Measurements from ENCODE around the gene ADAMTS12. TPM values are rescaled to one million over a fixed set of nuclear protein-coding genes. Genes with fewer than 3 reads are reported as not detected.

Gene ADAMTS12
- total RNA-seq, 2 experiments from 2014 or later: not detected

GRCh38 chr5:33808699-33809098 is 83.1 kb downstream of the ADAMTS12 start:
- Histone ChIP-seq H2AFZ (ENCODE audit: low read length) (no peak overlapping the region), H3K79me2 (ENCODE audit: insufficient read depth, low read depth, low read length) (no peaks in the 10 kb centered on the region), H3K27ac (ENCODE audit: low read depth, low read length, poor library complexity, severe bottlenecking) (no peak overlapping the region), H3K4me3 (ENCODE audit: low read depth, low read length, poor library complexity, severe bottlenecking) (no peak overlapping the region), H4K20me1 (ENCODE audit: insufficient read depth, low read length) (no peaks in the 10 kb centered on the region), H3K4me1 (ENCODE audit: insufficient read depth, low read length, poor library complexity, severe bottlenecking) (no peaks in the 10 kb centered on the region), H3K9me2 (ENCODE audit: insufficient read depth, low read length) (no peaks in the 10 kb centered on the region), H3K36me3 (ENCODE audit: insufficient read depth, low read length) (no peaks in the 10 kb centered on the region), H3K4me2 (ENCODE audit: low read length) (no peak overlapping the region), H3K9me3 (ENCODE audit: low read length) (no peaks in the 10 kb centered on the region)
- no peak for DNase-seq (ENCODE audit: low spot score)
- no TSS peak for BruUV-seq (replicated peaks)
- ChIA-PET POLR2A (no interaction called here), CTCF (ENCODE audit: unreplicated experiment) (no interaction called here)
- TF ChIP-seq CTCF (conservative IDR thresholded peaks at IDR 0.05; ENCODE audit: low read length) (no peak), EZH2phosphoT487 (IDR thresholded peaks at IDR 0.05; ENCODE audit: borderline replicate concordance, low read depth, low read length) (no peak)
- intact Hi-C loops (cut with micrococcal nuclease; ENCODE audit: unreplicated experiment): no loop called here

GRCh38 chr5:33807771-33808170 is 84.0 kb downstream of the ADAMTS12 start:
- Histone ChIP-seq H3K9me3 (ENCODE audit: low read length) (no peaks in the 10 kb centered on the region), H4K20me1 (ENCODE audit: insufficient read depth, low read length) (no peaks in the 10 kb centered on the region), H3K36me3 (ENCODE audit: insufficient read depth, low read length) (no peaks in the 10 kb centered on the region), H3K79me2 (ENCODE audit: insufficient read depth, low read depth, low read length) (no peaks in the 10 kb centered on the region), H3K4me1 (ENCODE audit: insufficient read depth, low read length, poor library complexity, severe bottlenecking) (no peaks in the 10 kb centered on the region), H3K4me3 (ENCODE audit: low read depth, low read length, poor library complexity, severe bottlenecking) (no peak overlapping the region), H2AFZ (ENCODE audit: low read length) (no peak overlapping the region), H3K27ac (ENCODE audit: low read depth, low read length, poor library complexity, severe bottlenecking) (no peak overlapping the region), H3K9me2 (ENCODE audit: insufficient read depth, low read length) (no peaks in the 10 kb centered on the region), H3K4me2 (ENCODE audit: low read length) (no peak overlapping the region)
- ChIA-PET CTCF (ENCODE audit: unreplicated experiment) (no interaction called here), POLR2A (no interaction called here)
- intact Hi-C loops (cut with micrococcal nuclease; ENCODE audit: unreplicated experiment): no loop called here
- DNase-seq (ENCODE audit: low spot score): no peak
- no TSS peak for BruUV-seq (replicated peaks)
- TF ChIP-seq EZH2phosphoT487 (IDR thresholded peaks at IDR 0.05; ENCODE audit: borderline replicate concordance, low read depth, low read length) (no peak), CTCF (conservative IDR thresholded peaks at IDR 0.05; ENCODE audit: low read length) (no peak)

- H3K79me2 ChIP-seq (ENCODE audit: insufficient read depth, low read depth, low read length): no peaks in the 10 kb centered on the region
- no peaks in the 10 kb centered on the region for H3K9me2 ChIP-seq (ENCODE audit: insufficient read depth, low read length)
- ChIA-PET POLR2A (no interaction called here), CTCF (ENCODE audit: unreplicated experiment) (no interaction called here)
- no peak for TF ChIP-seq CTCF (conservative IDR thresholded peaks at IDR 0.05; ENCODE audit: low read length)
- no peak for TF ChIP-seq EZH2phosphoT487 (IDR thresholded peaks at IDR 0.05; ENCODE audit: borderline replicate concordance, low read depth, low read length)
- BruUV-seq (replicated peaks): no TSS peak
- H3K4me1 ChIP-seq (ENCODE audit: insufficient read depth, low read length, poor library complexity, severe bottlenecking): no peaks in the 10 kb centered on the region
- H3K4me2 ChIP-seq (ENCODE audit: low read length): no peak overlapping the region
- no peak for DNase-seq (ENCODE audit: low spot score)
- no peak overlapping the region for H3K4me3 ChIP-seq (ENCODE audit: low read depth, low read length, poor library complexity, severe bottlenecking)
- no peaks in the 10 kb centered on the region for H3K36me3 ChIP-seq (ENCODE audit: insufficient read depth, low read length)
- H2AFZ ChIP-seq (ENCODE audit: low read length): no peak overlapping the region
- intact Hi-C loops (cut with micrococcal nuclease; ENCODE audit: unreplicated experiment): no loop called here
- H3K9me3 ChIP-seq (ENCODE audit: low read length): no peaks in the 10 kb centered on the region
- H4K20me1 ChIP-seq (ENCODE audit: insufficient read depth, low read length): no peaks in the 10 kb centered on the region
- no peak overlapping the region for H3K27ac ChIP-seq (ENCODE audit: low read depth, low read length, poor library complexity, severe bottlenecking)
Measured at GRCh38 chr5:33806738-33807442, 84.9 kb downstream of the ADAMTS12 start.

All from OCI-LY7 (cell line).